Stimulated activated CD8-positive, alpha-beta memory T cell treated with anti-CD3 and anti-CD28 coated beads, Interleukin-7, amount 100 ng/mL, for 1 hour (primary cell): ENCODE data around the gene TSPEAR.
"Not testable (repeated sequence)": the region's sequence is repeated elsewhere in the genome, so short reads cannot be mapped to it uniquely, and the experiment has no call there.

Experiments
- DNase-seq, 2 donors: peaks; one replicate each; pipeline ENCODE4 v3.0.0-alpha.2; 2020; ENCODE audit warnings: low read depth in 2 of 2

The TSPEAR gene

GRCh38 chr21:44603911-44604310 lies 107.5 kb downstream of the TSPEAR start:
- no peak for DNase-seq

- no peak for DNase-seq
Measured at GRCh38 chr21:44603109-44603875, 108.1 kb downstream of the TSPEAR start.

GRCh38 chr21:44602463-44602850 lies 108.9 kb downstream of the TSPEAR start:
- DNase-seq: no peak

GRCh38 chr21:44601596-44602462 lies 109.5 kb downstream of the TSPEAR start:
- no peak for DNase-seq

- not testable (repeated sequence) for DNase-seq
Measured at GRCh38 chr21:44601091-44601490, 110.3 kb downstream of the TSPEAR start.

- DNase-seq: not testable (repeated sequence)
Measured at GRCh38 chr21:44600118-44600978, 111.0 kb downstream of the TSPEAR start, which contains the start of gene KRTAP10-7. KRTAP10-7 (plus strand) TSS chr21:44600597; CDS start chr21:44600622, 25 bp downstream.

GRCh38 chr21:44599264-44600029 lies 111.9 kb downstream of the TSPEAR start:
- no peak for DNase-seq

GRCh38 chr21:44598061-44598460 lies 113.3 kb downstream of the TSPEAR start:
- no peak for DNase-seq

- DNase-seq: no peak
Measured at GRCh38 chr21:44596068-44596725, 115.2 kb downstream of the TSPEAR start.

- DNase-seq: no peak
Measured at GRCh38 chr21:44595524-44595923, 115.8 kb downstream of the TSPEAR start.

GRCh38 chr21:44594406-44594916 lies 116.9 kb downstream of the TSPEAR start:
- no peak for DNase-seq

GRCh38 chr21:44593598-44594405 lies 117.6 kb downstream of the TSPEAR start:
- no peak for DNase-seq

- DNase-seq: no peak
Measured at GRCh38 chr21:44592446-44593311, 118.7 kb downstream of the TSPEAR start, which contains the start of gene KRTAP10-6. KRTAP10-6 (minus strand) TSS chr21:44592505; CDS start chr21:44592484, 21 bp downstream.

- DNase-seq: not testable (repeated sequence)
Measured at GRCh38 chr21:44591801-44592130, 119.6 kb downstream of the TSPEAR start.

GRCh38 chr21:44590897-44591800 lies 120.2 kb downstream of the TSPEAR start:
- DNase-seq: not testable (repeated sequence)

- DNase-seq: no peak
Measured at GRCh38 chr21:44590311-44590721, 121.1 kb downstream of the TSPEAR start.

- DNase-seq: no peak
Measured at GRCh38 chr21:44589586-44590305, 121.6 kb downstream of the TSPEAR start.
